Fibroblast of upper back skin (primary cell): Measurements from ENCODE around the gene RTEL1.
A peak's percentile ranks its signal among the peaks of the same experiment; 100 is the strongest.
"Not testable (repeated sequence)": the region's sequence is repeated elsewhere in the genome, so short reads cannot be mapped to it uniquely, and the experiment has no call there.

ENCODE experiments used
- DNase-seq: peaks from one replicate; pipeline ENCODE4 v3.0.0-alpha.2; 2013

Gene RTEL1

GRCh38 chr20:63657937-63658748 lies at the start of gene RTEL1:
Gene RTEL1 (plus strand): TSS chr20:63658312. CDS start chr20:63659403, 1,091 bp downstream.
- DNase-seq, result peak; percentile 87

- DNase-seq, result no peak
These were observed 47.3 kb upstream of the RTEL1 start for GRCh38 chr20:63610581-63611435.

GRCh38 chr20:63611646-63612045 lies 46.5 kb upstream of the RTEL1 start:
- DNase-seq, result no peak

- DNase-seq, result no peak
These were observed 45.7 kb upstream of the RTEL1 start for GRCh38 chr20:63612276-63612931.

- DNase-seq, result not testable (repeated sequence)
These were observed 44.1 kb upstream of the RTEL1 start for GRCh38 chr20:63613863-63614594.

- DNase-seq, result no peak
These were observed 40.8 kb upstream of the RTEL1 start for GRCh38 chr20:63617092-63617875.

- DNase-seq, result no peak
These were observed 40.2 kb upstream of the RTEL1 start for GRCh38 chr20:63617876-63618265.

GRCh38 chr20:63618291-63618980 lies 39.7 kb upstream of the RTEL1 start:
- no peak for DNase-seq

GRCh38 chr20:63619086-63619485 lies 39.0 kb upstream of the RTEL1 start:
- DNase-seq, result no peak

- no peak for DNase-seq
These were observed 38.6 kb upstream of the RTEL1 start for GRCh38 chr20:63619505-63619904.

GRCh38 chr20:63620991-63621390 lies 37.1 kb upstream of the RTEL1 start:
- DNase-seq, result no peak

GRCh38 chr20:63622096-63622495 lies 36.0 kb upstream of the RTEL1 start:
- DNase-seq, result no peak

GRCh38 chr20:63622732-63623131 lies 35.4 kb upstream of the RTEL1 start:
- DNase-seq, result no peak

GRCh38 chr20:63624486-63624885 lies 33.6 kb upstream of the RTEL1 start:
- peak; percentile 50 for DNase-seq

- peak; percentile 20 for DNase-seq
These were observed 32.2 kb upstream of the RTEL1 start for GRCh38 chr20:63625771-63626423.

- peak; percentile 71 for DNase-seq
These were observed 31.5 kb upstream of the RTEL1 start, which contains the start of gene GMEB2 for GRCh38 chr20:63626424-63627128. Gene GMEB2 (minus strand): TSS chr20:63627101. CDS start chr20:63619397, 7,704 bp downstream.

GRCh38 chr20:63627129-63627750 lies 30.9 kb upstream of the RTEL1 start:
- DNase-seq, result peak; percentile 92

GRCh38 chr20:63627751-63628245 lies 30.3 kb upstream of the RTEL1 start:
- DNase-seq, result no peak
